HG03066 (cell line): ENCODE data around the gene ADGRL3.

Source experiments
- ATAC-seq: cut with Tn5 transposase; IDR thresholded peaks from one replicate; pipeline ENCODE4 v1.9.1; 2021; ENCODE audit warnings: low read depth; ENCODE audit not compliant: unreplicated experiment

The ADGRL3 gene

DNA sequence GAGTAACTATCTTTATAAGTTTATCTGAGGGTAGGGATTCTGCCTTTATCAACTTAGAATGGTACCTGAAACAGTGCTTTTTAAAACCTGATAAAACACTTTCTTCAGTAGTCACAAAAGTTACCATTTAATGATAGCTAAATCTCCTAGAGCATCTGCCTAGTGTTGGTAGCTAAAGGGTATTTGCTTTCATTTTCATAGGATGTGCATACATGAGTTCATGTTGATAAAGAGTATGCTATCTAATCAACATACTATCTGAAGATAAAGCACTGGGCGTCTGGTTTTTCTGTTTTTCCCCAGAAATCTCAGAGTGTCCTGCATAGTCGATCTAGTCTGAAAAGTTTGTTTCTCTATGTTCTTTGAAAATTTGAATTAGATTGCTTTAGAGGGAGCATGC, 75.1 kb downstream of the ADGRL3 start:
- no peak for ATAC-seq

DNA sequence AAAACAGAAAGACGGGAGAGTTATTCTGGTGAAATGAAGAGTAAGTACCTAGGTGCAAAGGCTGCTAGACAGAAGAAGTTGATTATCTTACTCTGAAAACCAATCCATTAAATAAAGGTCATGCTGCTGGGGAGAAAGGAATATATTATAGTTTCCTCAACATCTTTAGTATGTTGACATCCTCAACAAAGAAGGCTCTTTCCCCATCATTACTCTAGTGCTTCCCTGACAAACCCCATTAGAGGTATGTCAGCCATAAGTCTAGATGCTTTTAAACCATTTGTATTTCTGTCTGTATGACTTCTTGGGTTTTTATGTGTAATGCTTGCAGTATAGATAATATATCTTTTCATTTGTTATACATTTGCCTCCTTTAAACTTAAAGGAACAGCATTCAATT, 75.9 kb downstream of the ADGRL3 start:
- no peak for ATAC-seq

DNA sequence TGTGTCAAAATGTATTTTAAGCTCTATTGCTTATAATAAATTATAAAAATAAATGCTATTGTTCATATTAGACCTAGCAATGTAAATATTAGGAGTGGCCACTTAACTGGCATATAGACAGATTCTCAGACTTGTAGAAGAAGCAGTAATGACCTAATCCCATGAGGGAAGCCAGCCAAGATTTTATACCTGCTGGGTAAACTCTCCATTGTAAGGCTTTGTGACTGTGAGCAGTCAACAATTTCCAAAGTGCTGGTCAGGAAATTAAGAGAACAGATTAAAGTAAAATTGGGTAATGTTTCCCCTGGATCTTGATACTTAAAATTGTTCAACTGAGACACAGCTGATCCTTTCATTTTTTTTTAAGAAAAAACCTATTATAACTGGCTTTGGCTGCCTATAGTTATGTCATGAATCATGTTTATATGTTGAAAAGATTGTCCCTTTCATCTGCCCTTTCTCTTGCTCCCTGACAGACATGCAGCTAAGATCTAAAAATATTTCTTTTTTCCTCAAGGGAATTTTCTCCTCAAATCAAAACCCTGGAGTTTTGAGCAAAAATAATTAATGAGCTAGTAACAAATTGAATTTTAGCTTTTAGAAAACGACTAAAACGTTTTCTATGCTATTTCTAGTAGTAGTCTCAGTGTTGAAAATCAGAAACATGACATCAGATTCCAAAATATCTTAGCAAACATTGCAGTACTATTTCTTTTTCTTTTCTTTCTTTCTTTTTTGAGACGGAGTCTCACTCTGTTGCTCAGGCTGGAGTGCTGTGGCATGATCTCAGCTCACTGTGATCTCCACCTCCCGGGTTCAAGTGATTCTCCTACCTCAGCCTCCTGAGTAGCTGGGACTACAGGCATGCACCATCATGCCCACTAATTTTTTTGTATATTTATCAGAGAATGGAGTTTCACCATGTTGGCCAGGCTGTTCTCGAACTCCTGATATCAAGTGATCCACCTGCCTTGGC, 77.9 kb downstream of the ADGRL3 start:
- ATAC-seq: no peak

DNA sequence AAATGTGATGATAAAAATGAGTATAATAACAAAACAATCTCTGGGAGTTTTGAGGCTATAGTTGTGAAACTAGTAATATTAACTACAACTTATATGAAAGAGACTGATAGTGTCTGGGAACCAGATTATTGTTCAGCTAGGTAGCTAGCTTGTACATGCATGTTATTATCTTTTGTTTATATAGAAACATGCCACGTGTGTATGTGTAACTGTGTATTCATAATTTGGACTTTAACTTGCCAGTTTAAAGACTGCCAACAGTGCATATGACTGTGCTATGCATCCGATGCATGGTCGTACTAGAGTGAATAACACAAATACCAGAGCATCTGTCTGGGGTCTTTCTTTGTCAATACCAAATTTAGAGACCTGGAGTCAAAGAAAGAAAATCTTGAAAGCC, 92.2 kb downstream of the ADGRL3 start:
- ATAC-seq: no peak

DNA sequence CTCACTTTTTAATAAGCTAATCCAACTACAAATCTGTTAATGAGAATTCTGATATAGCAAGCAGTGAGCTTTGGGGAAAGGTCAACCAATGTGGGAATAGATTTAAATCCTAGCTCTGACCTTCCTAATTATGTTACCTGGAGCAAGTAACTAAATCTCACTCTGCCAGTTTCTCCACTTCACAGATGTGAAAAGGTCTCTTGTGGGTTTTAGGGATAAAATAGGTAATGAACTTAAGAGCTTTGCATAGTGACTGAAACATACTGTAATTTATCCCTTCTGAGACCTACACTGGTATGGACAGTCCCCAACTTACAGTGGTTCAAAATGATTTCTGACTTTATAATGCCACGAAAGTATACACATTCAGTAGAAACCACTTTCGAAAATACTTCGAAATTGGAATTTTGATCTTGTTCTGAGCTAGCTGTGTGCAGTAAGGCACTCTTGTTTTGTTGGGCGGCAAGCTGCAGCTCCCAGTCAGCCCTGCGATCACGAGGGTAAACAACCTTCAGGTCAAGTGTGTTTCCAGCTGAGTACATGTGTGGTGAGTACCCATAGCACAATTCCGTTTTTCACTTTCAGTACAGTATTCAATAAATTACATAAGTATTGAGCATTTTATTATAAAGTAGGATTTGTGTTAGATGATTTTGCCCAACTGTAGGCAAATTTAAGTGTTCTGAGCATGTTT, 93.7 kb downstream of the ADGRL3 start:
- no peak for ATAC-seq

DNA sequence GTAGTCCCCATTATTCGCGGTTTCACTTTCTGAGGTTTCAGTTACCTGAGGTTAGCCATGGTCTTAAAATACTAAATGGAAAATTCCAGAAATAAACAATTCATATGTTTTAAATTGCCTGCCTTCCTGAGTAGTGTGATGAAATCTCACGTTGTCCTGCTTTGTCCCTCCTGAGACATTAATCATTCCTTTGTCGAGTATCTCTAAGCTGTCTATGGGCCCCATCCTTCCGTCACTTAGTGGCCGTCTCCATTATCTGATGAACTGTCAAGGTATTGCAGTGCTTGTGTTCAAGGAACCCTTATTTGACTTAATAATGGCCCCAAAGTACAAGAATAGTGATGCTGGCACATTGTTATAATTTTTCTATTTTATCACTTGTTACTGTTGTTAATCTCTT, 94.8 kb downstream of the ADGRL3 start:
- no peak for ATAC-seq

DNA sequence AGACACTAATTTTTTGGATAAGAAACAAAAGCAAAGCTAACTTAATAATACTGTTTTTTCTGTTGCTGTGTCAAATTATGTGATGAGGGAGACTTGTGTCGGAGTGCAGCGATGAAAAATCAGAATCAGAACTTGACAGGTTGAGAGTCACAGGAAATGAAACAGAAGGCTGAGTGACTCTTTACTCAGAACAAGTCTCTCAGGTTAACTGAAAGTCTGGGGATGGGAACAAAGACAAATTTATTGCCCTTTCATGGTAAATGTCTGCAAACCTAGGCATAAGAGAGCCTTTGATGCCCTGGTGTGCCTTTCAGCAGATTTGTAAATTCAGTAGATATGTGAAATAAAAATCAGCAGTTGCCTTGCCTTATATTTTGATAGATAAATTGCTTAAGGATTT, 96.0 kb downstream of the ADGRL3 start:
- no peak for ATAC-seq

DNA sequence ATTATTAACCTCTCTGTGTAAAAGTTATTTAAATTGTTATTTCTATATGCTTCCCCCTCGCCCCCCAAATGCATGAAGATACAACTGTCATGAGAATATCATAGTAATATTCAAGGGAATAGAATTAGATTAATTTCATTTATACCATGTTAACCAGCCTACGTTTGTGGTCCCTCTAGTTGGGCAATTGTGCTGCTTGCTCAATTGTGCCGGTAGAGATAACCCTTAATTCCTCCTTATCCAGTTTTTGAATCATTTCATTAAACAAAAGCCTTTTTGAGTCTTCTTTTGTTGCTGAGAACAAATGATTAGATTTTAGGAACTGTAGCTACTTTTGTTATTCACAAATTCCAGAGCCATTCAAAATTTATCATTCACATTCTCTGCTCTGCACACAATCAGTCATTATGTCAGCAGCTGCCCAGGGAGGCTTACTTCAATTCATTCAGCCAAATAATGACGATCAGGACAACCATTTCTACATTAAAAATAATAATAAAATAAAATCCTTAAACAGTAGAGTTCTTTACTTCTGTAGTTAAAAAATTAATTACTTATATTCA, 98.1 kb downstream of the ADGRL3 start:
- no peak for ATAC-seq

DNA sequence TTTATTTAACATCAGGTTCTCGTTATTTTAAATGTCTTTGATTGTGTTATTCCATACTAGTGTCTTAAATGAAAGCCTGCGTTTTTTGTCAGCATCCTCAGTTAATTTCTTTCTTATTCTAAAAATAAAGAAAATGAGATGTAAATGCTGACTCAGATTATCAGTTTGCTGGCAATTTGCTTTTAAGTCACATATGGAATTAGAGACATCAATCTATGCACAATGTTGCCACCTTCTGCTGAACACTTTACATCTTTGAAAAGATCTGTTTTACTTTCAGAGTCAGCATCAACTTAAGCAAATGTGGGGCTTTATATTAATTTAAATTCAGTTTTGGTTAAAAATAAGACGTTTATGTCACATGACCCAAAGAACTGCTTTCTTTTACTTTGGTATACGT, 99.2 kb downstream of the ADGRL3 start:
- no peak for ATAC-seq

DNA sequence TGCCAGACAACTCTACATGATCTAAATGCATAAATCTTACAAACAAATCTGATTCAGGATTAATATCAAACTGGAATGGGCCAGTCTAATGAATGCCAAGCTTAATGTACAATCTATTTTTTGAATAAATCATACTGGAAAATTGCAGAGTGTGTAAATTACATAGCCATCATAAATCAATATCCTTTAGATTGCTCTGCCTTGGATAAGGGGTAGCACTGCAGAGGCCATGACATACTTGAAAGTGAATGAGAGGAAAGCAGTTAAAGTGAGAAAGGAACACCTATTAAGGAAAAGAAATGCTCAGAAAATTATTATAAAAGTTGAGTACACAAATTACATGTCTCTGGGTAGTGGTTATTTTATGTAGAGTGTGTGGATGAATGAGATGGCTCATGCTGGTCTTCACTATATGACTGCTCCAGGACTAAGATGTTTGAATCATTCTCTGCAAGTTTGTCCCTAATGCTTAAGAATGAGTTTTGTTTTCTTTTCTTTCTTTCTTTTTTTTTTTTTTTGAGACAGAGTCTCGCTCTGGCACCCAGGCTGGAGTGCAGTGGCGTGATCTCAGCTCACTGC, 100.2 kb downstream of the ADGRL3 start:
- ATAC-seq: no peak

DNA sequence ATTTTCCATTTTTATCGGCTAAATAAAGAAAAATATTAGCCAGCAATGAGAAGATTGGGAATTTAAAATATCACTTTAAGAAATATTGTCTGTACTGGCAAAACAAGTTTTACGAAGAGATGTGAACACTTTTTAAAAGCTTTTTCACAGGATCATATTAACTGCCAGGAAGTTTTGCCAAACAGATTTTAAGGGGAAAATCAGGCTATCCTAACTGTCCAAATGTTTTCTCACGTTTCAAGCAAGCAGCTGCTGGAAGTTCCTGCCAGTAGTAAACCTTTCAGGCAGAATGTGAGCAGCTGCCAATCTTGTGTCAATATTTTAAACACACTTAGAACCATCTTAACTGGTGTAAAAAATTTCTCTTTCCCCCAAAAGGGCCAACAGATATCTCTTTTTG, 101.1 kb downstream of the ADGRL3 start:
- no peak for ATAC-seq

DNA sequence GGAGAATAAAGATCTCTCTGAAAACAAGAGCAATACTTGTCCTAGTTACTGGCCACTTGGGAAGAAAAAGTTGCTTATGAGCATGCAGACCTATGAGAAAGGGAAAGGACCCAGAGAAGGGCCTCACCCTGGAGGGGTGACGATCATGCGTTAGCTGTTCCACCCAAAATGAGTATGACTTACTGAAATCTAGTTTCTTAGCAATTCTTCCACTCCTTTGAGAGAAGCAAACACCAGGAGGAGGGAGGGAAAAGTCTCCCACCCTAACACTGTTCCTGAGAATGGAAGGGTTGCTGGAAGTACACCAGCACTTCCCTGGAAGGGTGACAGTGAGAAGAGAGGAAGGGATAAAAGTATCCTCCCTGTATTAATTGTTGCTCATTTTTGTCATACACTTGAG, 107.9 kb downstream of the ADGRL3 start:
- ATAC-seq: no peak

DNA sequence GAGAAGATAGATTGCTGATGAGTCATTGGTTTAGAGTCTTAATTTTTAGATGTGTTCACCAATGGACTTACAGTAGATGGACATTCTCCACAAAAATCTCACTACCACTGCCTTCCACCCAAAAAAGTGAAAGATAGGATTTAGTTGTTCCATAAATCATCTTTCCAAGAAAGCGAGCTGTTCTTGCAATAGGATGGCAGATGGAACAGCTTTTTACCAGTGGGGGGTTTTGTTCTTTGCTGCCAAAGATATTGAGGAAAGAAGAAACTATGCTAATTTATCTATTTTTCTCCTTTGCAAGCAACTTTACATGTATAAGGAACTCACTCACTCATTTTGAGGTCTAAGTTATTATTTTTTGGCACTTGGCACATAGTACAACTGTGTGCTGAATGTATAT, 109.5 kb downstream of the ADGRL3 start:
- ATAC-seq: no peak

DNA sequence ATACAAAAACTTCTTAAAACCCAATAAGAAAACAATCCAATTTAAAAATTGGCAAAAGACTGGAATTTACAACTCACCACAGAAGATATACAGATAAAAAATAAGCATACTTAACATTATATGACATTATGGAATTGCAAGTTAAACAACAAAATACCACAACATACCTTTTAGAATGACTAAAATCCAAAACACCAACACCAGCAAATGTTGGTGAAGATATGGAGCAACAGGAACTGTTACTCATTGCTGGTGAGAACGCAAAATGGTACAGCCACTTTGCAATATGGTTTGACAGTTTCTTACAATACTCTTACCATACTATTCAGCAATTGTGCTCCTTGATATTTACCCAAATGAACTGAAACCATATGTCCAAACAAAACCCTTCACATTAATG, 112.4 kb downstream of the ADGRL3 start:
- ATAC-seq: no peak

DNA sequence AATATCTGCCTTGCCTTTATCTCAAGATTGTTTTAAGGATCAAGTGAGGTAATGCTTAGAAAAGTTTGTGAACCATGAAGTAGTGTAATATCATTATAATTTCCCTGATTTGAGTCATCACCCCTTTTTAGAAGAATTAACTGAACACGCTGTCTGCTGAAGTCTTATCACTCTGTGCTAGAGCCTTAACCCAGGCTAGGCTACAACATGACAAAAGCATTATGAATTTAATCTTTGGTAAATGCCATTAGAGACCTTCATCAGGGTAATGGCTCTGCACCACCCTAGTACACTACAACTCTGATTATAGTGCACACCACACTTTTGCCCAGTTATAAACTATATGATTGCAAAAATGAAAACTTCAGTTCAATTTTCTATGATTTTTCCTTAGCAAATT, 118.3 kb downstream of the ADGRL3 start:
- no peak for ATAC-seq

DNA sequence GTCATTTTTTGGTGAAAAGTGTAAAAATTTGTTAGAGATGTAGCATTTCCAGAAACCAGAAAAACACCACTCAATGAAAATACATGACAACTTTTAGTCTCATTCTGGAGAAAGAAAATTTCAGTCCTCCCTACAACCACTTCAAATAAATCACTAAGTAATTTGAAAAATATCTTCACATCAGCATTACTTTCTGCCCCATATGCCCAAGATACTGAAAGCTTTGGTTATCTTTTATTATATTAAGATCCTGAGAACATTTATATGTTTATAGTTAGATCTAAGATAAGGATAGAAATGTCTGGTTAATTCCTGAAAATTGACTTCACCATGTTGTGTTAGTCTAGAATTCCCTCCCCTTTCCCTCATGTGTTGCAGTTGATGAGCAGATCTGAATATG, 119.0 kb downstream of the ADGRL3 start:
- ATAC-seq: no peak

DNA sequence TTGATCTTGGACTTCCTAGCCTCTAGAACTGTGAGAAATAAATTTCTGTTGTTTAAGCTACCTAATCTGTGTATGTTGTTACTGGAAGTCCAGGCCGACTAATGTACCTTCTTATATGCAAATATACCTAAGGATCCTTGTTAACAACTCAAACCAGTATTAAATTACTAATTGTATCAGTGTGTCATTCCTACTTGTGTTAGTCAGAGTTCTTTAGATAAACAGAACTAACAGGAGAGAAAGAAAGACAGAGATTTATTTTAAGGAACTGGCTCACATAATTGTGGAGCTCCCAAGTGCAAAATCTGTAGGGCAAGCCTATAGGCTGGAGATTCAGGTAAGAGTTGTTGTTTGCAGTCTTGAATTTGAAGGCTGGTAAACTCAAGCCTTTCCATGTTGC, 120.0 kb downstream of the ADGRL3 start:
- ATAC-seq: no peak

DNA sequence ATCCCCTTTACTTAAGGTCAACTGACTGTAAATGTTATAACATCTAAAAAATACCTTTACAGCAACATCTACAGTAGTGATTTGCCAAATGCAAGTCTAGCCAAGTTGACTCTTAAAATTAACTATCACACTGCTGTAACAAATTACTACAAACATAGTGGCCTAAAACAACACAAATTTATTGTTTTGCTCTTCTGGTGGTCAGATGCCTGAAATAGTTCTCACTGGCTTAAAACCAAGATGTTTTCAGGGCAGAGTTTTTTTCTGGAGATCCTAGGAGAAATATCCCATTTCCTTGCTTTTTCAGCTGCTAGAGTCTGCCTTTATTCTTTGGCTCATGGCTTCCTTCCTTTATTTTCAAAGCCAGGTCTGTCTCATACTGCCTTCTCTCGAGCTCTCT, 120.5 kb downstream of the ADGRL3 start:
- ATAC-seq: no peak

DNA sequence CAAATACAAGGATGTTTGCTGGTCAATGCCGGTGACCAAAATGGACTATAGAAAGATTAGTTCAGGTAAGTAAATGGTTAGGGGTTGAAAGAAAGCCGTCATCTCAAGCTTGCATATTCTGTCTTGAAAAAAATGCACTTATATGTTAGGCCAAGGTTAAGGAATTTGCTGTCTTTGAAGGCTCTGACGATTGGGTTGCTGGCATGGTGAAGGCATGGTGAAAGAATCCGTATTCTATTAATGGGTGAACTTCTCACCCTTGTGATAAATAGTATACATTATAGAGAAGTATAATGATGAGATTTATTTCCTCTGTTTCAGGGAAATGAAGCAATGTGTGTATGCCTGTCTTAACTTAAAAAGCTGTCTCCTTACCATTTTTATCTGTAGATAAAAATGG, 132.6 kb downstream of the ADGRL3 start:
- ATAC-seq: no peak

DNA sequence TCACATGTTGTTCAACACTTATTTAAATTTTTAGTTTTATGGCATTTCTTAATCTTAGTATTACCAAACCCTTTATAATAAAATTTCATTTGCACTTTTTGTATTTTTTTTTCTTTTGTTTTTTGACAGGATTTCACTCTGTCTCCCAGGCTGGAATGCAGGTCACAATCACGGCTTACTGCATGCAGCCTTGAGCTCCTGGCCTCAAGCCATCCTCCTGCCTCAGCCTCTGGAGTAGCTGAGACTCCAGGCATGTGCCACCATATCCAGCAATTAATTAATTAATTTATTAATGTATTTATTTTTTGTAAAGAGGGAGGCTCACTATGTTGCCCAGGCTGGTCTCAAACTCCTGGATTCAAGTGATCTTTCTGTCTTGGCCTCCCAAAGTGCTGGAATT, 133.4 kb downstream of the ADGRL3 start:
- no peak for ATAC-seq

DNA sequence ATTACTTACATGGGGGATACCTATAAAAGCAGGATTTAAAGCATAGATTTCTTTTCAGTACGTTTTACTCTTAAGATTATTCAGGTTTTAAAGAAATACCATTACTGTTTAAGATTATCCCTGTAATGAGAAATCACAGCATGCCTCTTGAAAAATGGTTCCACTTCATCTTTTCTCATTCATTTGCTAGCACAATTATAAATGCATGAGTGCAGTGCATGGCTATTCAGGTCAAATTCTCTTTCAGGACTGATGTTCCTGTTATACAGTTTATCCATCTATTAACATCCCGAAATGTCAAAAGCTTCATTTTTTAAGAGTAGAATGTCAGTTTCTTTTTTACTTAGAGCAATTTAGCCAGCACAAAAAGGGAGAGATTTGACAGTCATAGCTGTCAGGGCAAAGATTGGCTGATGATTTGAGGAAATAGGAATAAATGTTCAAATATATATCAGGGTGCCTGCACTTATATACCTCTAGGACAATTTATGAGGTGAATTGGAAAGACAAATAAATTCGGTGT, 135.2 kb downstream of the ADGRL3 start:
- ATAC-seq: no peak
